ENCODE measurements around the gene NPLOC4. TPM values are rescaled to one million over a fixed set of nuclear protein-coding genes. Genes with fewer than 3 reads are reported as not detected.

The NPLOC4 gene
- total and polyA plus RNA-seq, 2 of the 8 experiments (the other 6 are each of a cell fraction or from before 2014, with no cell fraction given): 70.7 to 92.7 TPM

DNA sequence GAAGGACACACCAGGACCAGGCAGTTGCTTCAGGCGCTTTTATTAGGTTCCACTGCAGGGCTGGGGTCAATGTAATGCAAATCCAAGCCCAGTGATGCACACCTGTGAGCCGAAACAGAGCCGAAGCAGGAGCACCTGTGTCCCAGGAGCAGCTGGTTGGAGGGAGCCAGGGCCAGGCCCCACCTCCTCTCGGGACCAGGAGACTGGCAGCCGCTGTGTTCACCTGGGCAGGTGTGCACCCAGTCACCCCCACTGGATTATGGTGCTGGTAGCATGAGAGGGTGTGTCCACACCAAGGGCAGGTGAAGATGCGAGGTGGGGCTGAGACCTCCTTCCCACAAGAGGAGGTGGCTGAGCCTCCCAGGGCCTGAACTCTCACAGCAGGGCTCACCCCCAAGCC, 80.0 kb downstream of the NPLOC4 start:
- Histone ChIP-seq H4K5ac (ENCODE audit: insufficient read length, low read depth, low read length) (no peak overlapping the region), H4K8ac (ENCODE audit: extremely low read depth, insufficient read depth, low read length) (no peak overlapping the region), H3K4me3 (ENCODE audit: extremely low read depth in 1 of 4, insufficient read depth in 2 of 4, low read depth in 3 of 4, low read length in 4 of 4) (no peak overlapping the region), H2AFZ (ENCODE audit: low read length) (no peak overlapping the region), H3K4ac (replicated peaks; ENCODE audit: insufficient read length, low read depth, low read length) (no peak overlapping the region), H3K36me3 (ENCODE audit: control insufficient read depth in 2 of 4, insufficient read depth in 4 of 4, low read length in 3 of 4) (peaks cover 4 to 26% (median 5%) of the 10 kb centered on the region in 4 experiments; a peak in 5 of 8 replicates), H3K56ac (replicated peaks; ENCODE audit: insufficient read length, low read depth, low read length) (no peak overlapping the region), H3K14ac (ENCODE audit: insufficient read length) (no peak overlapping the region), H3K23me2 (ENCODE audit: low read depth, low read length) (peaks cover 5% of the 10 kb centered on the region; the same call in 1 of the 2 replicates), H3K27ac (ENCODE audit: low read depth, low read length) (no peak overlapping the region), H2AK5ac (ENCODE audit: low read depth, low read length) (no peak overlapping the region), H2BK15ac (ENCODE audit: low read length) (no peak overlapping the region), H3K9ac (replicated peaks in 1 of 4; ENCODE audit: extremely low read depth in 1 of 4, low read depth in 3 of 4, low read length in 3 of 4) (no peak overlapping the region), H3K79me2 (ENCODE audit: control insufficient read depth in 1 of 2, insufficient read depth in 2 of 2, low read length in 2 of 2) (no peaks in the 10 kb centered on the region), H3K23ac (ENCODE audit: insufficient read length) (no peak overlapping the region), H3K79me1 (ENCODE audit: low read depth, low read length) (no peaks in the 10 kb centered on the region), H3K9me3 (ENCODE audit: insufficient read depth in 2 of 2, low read depth in 1 of 2, low read length in 1 of 2) (no peaks in the 10 kb centered on the region), H2BK120ac (replicated peaks; ENCODE audit: low read depth, low read length) (no peak overlapping the region), H4K91ac (replicated peaks; ENCODE audit: insufficient read length, low read length) (no peak overlapping the region), H2BK12ac (ENCODE audit: low read depth, low read length) (no peak overlapping the region), H3K18ac (ENCODE audit: extremely low read depth, low read length) (no peak overlapping the region), H3K4me2 (ENCODE audit: insufficient read depth in 1 of 2, low read depth in 2 of 2, low read length in 2 of 2) (no peak overlapping the region), H2BK5ac (ENCODE audit: low read depth, low read length) (no peak overlapping the region), H2BK20ac (ENCODE audit: low read length) (no peak overlapping the region), H3K27me3 (replicated peaks in 1 of 4; ENCODE audit: control insufficient read depth in 3 of 4, extremely low read depth in 1 of 4, insufficient read depth in 3 of 4, low read length in 3 of 4) (no peaks in the 10 kb centered on the region), H3K4me1 (replicated peaks in 1 of 4; ENCODE audit: control insufficient read depth in 3 of 4, insufficient read depth in 4 of 4, low read length in 3 of 4) (peaks cover 3 to 10% (median 8%) of the 10 kb centered on the region in 4 experiments), H4K20me1 (replicated peaks in 1 of 2; ENCODE audit: control insufficient read depth in 1 of 2, insufficient read depth in 2 of 2, low read length in 2 of 2) (peaks cover 3 to 4% of the 10 kb centered on the region in 2 experiments)
- ChIA-PET CTCF (ENCODE audit: partially characterized antibody) (interaction anchor here (2.0 to 2.7 kb wide), 2 partner anchors 9 to 44 kb away, joined by 8 to 10 read pairs; no protein-coding TSS in a partner anchor), POLR2A (ENCODE audit: partially characterized antibody) (interaction anchor here (1.0 to 2.0 kb wide), 6 partner anchors 13 to 146 kb away, joined by 3 to 11 read pairs (median 4); partner anchors contain the start of genes ARL16 and HGS)
- DNase-seq (ENCODE audit: low read depth in 1 of 2, low spot score in 2 of 2): no peak
- no peak for FAIRE-seq
- WGBS, 2 experiments (ENCODE audit: extremely low coverage in 1 of 2, insufficient coverage in 1 of 2, insufficient read length in 1 of 2, insufficient replicate concordance in 2 of 2, low coverage in 1 of 2, low lambda C conversion rate in 2 of 2, missing lambda C conversion rate in 1 of 2): 94% methylated on average over 6 of the region's 6 CpGs; no CpG with 5 or more reads in 1 of the 2 experiments
- TF ChIP-seq SRF (IDR thresholded peaks at IDR 0.05; ENCODE audit: low read depth, low read length) (no peak), MAX (IDR thresholded peaks at IDR 0.05) (no peak), JUN (IDR thresholded peaks at IDR 0.05; ENCODE audit: low read depth, low read length) (no peak), YY1 (IDR thresholded peaks at IDR 0.05; ENCODE audit: low read depth, low read length) (no peak), TAF1 (IDR thresholded peaks at IDR 0.05; ENCODE audit: low read depth, low read length) (no peak), SAP30 (IDR thresholded peaks at IDR 0.05; ENCODE audit: insufficient read depth, insufficient replicate concordance, low read length) (no peak), POLR2AphosphoS5 (IDR thresholded peaks at IDR 0.05; ENCODE audit: low read depth, low read length) (no peak), CEBPB (IDR thresholded peaks at IDR 0.05; ENCODE audit: low read depth, low read length) (no peak)

All from H1 (cell line).